HT-29 (cell line): ENCODE data around the gene MMP24OS. TPM values are rescaled to one million over a fixed set of nuclear protein-coding genes. Genes with fewer than 3 reads are reported as not detected.
"Not testable (repeated sequence)": the region's sequence is repeated elsewhere in the genome, so short reads cannot be mapped to it uniquely, and the experiment has no call there.

Experiments used
- DNase-seq: peaks from one replicate; pipeline ENCODE4 v3.0.0-alpha.2; 2015; ENCODE audit warnings: low spot score
- total RNA-seq: library from RNA; depleted of rRNA; stranded (reverse); fragments of >200 nt; shearing (Covaris generic); gene quantifications from 2 replicates; pipeline ENCODE4 v1.2.3, GENCODE V29; 2014; rRNA removed

Gene MMP24OS
- total RNA-seq, 1 experiment from 2014 or later, result 31.6 TPM

GRCh38 chr20:35252598-35252997 is 25.3 kb downstream of the MMP24OS start:
- not testable (repeated sequence) for DNase-seq

GRCh38 chr20:35252037-35252461 is 25.9 kb downstream of the MMP24OS start:
- DNase-seq, result no peak

- no peak for DNase-seq
Observed at GRCh38 chr20:35251613-35251940, 26.3 kb downstream of the MMP24OS start.

- DNase-seq, result no peak
Observed at GRCh38 chr20:35248641-35249475, 29.1 kb downstream of the MMP24OS start.

- DNase-seq, result no peak
Observed at GRCh38 chr20:35246723-35247122, 31.2 kb downstream of the MMP24OS start.

GRCh38 chr20:35243986-35244385 is 33.9 kb downstream of the MMP24OS start:
- no peak for DNase-seq

- no peak for DNase-seq
Observed at GRCh38 chr20:35243317-35243716, 34.6 kb downstream of the MMP24OS start.

- DNase-seq, result no peak
Observed at GRCh38 chr20:35240811-35241293, 37.1 kb downstream of the MMP24OS start.

- no peak for DNase-seq
Observed at GRCh38 chr20:35240083-35240810, 37.7 kb downstream of the MMP24OS start.

GRCh38 chr20:35238735-35239134 is 39.2 kb downstream of the MMP24OS start:
- no peak for DNase-seq

- no peak for DNase-seq
Observed at GRCh38 chr20:35238170-35238569, 39.8 kb downstream of the MMP24OS start.

- DNase-seq, result no peak
Observed at GRCh38 chr20:35237486-35237885, 40.4 kb downstream of the MMP24OS start.

- no peak for DNase-seq
Observed at GRCh38 chr20:35235881-35236280, 42.0 kb downstream of the MMP24OS start.

- DNase-seq, result no peak
Observed at GRCh38 chr20:35232575-35232974, 45.3 kb downstream of the MMP24OS start.

- DNase-seq, result peak; percentile 19
Observed at GRCh38 chr20:35226884-35227681, 50.8 kb downstream of the MMP24OS start.

Other genes with a start within 250 kb of the MMP24OS start
- 54.6 and 57.2 TPM in 2 replicates for gene TRPC4AP, start 185.3 kb downstream of the MMP24OS start, total RNA-seq
- 32.0 and 38.0 TPM in 2 replicates for gene EDEM2, start 130.8 kb downstream of the MMP24OS start, total RNA-seq
- gene PROCR, start 106.0 kb downstream of the MMP24OS start, total RNA-seq, result 117 and 130 TPM in 2 replicates
- gene MMP24, start 51.4 kb downstream of the MMP24OS start, total RNA-seq, result 5.7 and 6.3 TPM in 2 replicates
- gene EIF6, start 6.7 kb upstream of the MMP24OS start, total RNA-seq, result 508 and 511 TPM in 2 replicates
- gene FAM83C, start 14.3 kb upstream of the MMP24OS start, total RNA-seq, result 0.37 and 0.81 TPM in 2 replicates
- gene UQCC1, start 133.9 kb upstream of the MMP24OS start, total RNA-seq, result 39.1 and 57.3 TPM in 2 replicates
- gene GDF5, start 160.1 kb upstream of the MMP24OS start, total RNA-seq, result not detected in 2 replicates
- 19.2 and 30.2 TPM in 2 replicates for gene CEP250, start 177.5 kb upstream of the MMP24OS start, total RNA-seq